ENCODE measurements around the gene KRT71.

Gene KRT71

GRCh38 chr12:52573743-52574142, 20.8 kb upstream of the KRT71 start, which contains the start of gene KRT74:
Gene KRT74 (minus strand): TSS chr12:52573843. CDS start chr12:52573777, 66 bp downstream.
- no peak for DNase-seq

GRCh38 chr12:52573306-52573705, 20.4 kb upstream of the KRT71 start:
- no peak for DNase-seq

GRCh38 chr12:52570511-52570910, 17.6 kb upstream of the KRT71 start:
- DNase-seq, result no peak

- no peak for DNase-seq
Observed at GRCh38 chr12:52568111-52568510, 15.2 kb upstream of the KRT71 start.

GRCh38 chr12:52566847-52567291, 13.9 kb upstream of the KRT71 start:
- DNase-seq, result no peak

GRCh38 chr12:52564582-52564981, 11.6 kb upstream of the KRT71 start:
- no peak for DNase-seq

- DNase-seq, result no peak
Observed at GRCh38 chr12:52561880-52562449, 9.0 kb upstream of the KRT71 start.

- no peak for DNase-seq
Observed at GRCh38 chr12:52559979-52560378, 7.0 kb upstream of the KRT71 start.

GRCh38 chr12:52558781-52559445, 6.0 kb upstream of the KRT71 start:
- DNase-seq, result peak; percentile 35

GRCh38 chr12:52557476-52557875, 4.5 kb upstream of the KRT71 start:
- no peak for DNase-seq

GRCh38 chr12:52555577-52555976, 2.6 kb upstream of the KRT71 start:
- no peak for DNase-seq

GRCh38 chr12:52552055-52552454, 890 bp downstream of the KRT71 start:
- no peak for DNase-seq

- DNase-seq, result no peak
Observed at GRCh38 chr12:52551216-52551865, 1.6 kb downstream of the KRT71 start.

- DNase-seq, result no peak
Observed at GRCh38 chr12:52546126-52546525, 6.8 kb downstream of the KRT71 start.

GRCh38 chr12:52543985-52544883, 8.7 kb downstream of the KRT71 start:
- DNase-seq, result no peak

GRCh38 chr12:52542785-52543318, 10.1 kb downstream of the KRT71 start:
- DNase-seq, result no peak

GRCh38 chr12:52542157-52542556, 10.8 kb downstream of the KRT71 start:
- DNase-seq, result no peak

GRCh38 chr12:52541709-52542108, 11.2 kb downstream of the KRT71 start:
- DNase-seq, result no peak

- no peak for DNase-seq
Observed at GRCh38 chr12:52540531-52540930, 12.4 kb downstream of the KRT71 start.

GRCh38 chr12:52539821-52540173, 13.1 kb downstream of the KRT71 start:
- DNase-seq, result no peak

GRCh38 chr12:52539083-52539820, 13.7 kb downstream of the KRT71 start:
- peak; percentile 52 for DNase-seq

- DNase-seq, result no peak
Observed at GRCh38 chr12:52537101-52537500, 15.8 kb downstream of the KRT71 start.

Data from NCI-H774 (cell line).